OCI-LY1 (cell line): Measurements from ENCODE around the gene MUC7.

ENCODE experiments used
- H2AFZ ChIP-seq: fragments of 200-600 bp; sonication (generic), shearing (Covaris generic); 2 replicates; pipeline ENCODE4 v1.6.0; 2014; ENCODE audit warnings: antibody characterized with exemption, mild to moderate bottlenecking, low read length
- H3F3A ChIP-seq: fragments of 200-600 bp; sonication (generic), shearing (Covaris generic); 2 replicates; pipeline ENCODE4 v1.6.0; 2014; ENCODE audit warnings: mild to moderate bottlenecking, antibody characterized with exemption, low read length, moderate library complexity; ENCODE audit not compliant: insufficient read depth
- H3K27ac ChIP-seq: fragments of 200-600 bp; sonication (generic); 2 replicates; pipeline ENCODE4 v1.5.1; 2014; ENCODE audit warnings: low read length, mixed run types, mild to moderate bottlenecking, low read depth; ENCODE audit not compliant: poor library complexity, severe bottlenecking
- H3K27me3 ChIP-seq: fragments of 200-600 bp; sonication (generic); 2 replicates; pipeline ENCODE4 v1.6.0; 2014; ENCODE audit warnings: antibody characterized with exemption, mild to moderate bottlenecking, low read length, moderate library complexity; ENCODE audit not compliant: insufficient read depth
- H3K36me3 ChIP-seq: fragments of 200-600 bp; sonication (generic); 2 replicates; pipeline ENCODE4 v1.6.1; 2014; ENCODE audit warnings: mild to moderate bottlenecking, antibody characterized with exemption, low read length, moderate library complexity, mixed read lengths; ENCODE audit not compliant: insufficient read depth
- H3K4me1 ChIP-seq: fragments of 200-600 bp; sonication (generic); 2 replicates; pipeline ENCODE4 v1.5.1; 2014; ENCODE audit warnings: mild to moderate bottlenecking, low read length, moderate library complexity; ENCODE audit not compliant: insufficient read depth, severe bottlenecking
- H3K4me2 ChIP-seq: fragments of 200-600 bp; sonication (generic), shearing (Covaris generic); 2 replicates; pipeline ENCODE4 v1.6.1; 2014; ENCODE audit warnings: low read length
- H3K4me3 ChIP-seq: fragments of 200-600 bp; sonication (generic); 2 replicates; pipeline ENCODE4 v1.5.1; 2014; ENCODE audit warnings: low read length, low read depth, mild to moderate bottlenecking, mixed read lengths; ENCODE audit not compliant: poor library complexity, severe bottlenecking
- H3K79me2 ChIP-seq: fragments of 200-600 bp; shearing (Covaris generic); 2 replicates; pipeline ENCODE4 v1.6.1; 2016; ENCODE audit warnings: mixed run types, low read length, mixed read lengths; ENCODE audit not compliant: insufficient read depth
- H3K9ac ChIP-seq: fragments of 200-600 bp; sonication (generic), shearing (Covaris generic); 2 replicates; pipeline ENCODE4 v1.6.1; 2014; ENCODE audit warnings: mild to moderate bottlenecking, low read length, mixed read lengths
- H3K9me2 ChIP-seq: fragments of 200-600 bp; sonication (generic), shearing (Covaris generic); 2 replicates; pipeline ENCODE4 v1.6.1; 2014; ENCODE audit warnings: low read depth, mild to moderate bottlenecking, low read length, mixed read lengths
- H3K9me3 ChIP-seq: fragments of 200-600 bp; shearing (Covaris generic); 2 replicates; pipeline ENCODE4 v1.6.1; 2014; ENCODE audit warnings: low read length, mixed read lengths
- H4K20me1 ChIP-seq: fragments of 200-600 bp; sonication (generic), shearing (Covaris generic); 2 replicates; pipeline ENCODE4 v1.6.0; 2016; ENCODE audit warnings: mild to moderate bottlenecking, low read length; ENCODE audit not compliant: insufficient read depth
- CTCF ChIP-seq: fragments of 200-600 bp; sonication (generic), shearing (Covaris generic); IDR thresholded peaks from 2 replicates; pipeline ENCODE4 v1.5.1; 2017; ENCODE audit warnings: mild to moderate bottlenecking, antibody characterized with exemption, low read length, moderate library complexity, mixed read lengths
- EZH2 ChIP-seq: fragments of 200-600 bp; sonication (generic), shearing (Covaris generic); IDR thresholded peaks from 2 replicates; pipeline ENCODE4 v1.8.0; 2017; ENCODE audit warnings: borderline replicate concordance, mixed run types, mild to moderate bottlenecking, antibody characterized with exemption, low read length, moderate library complexity, mixed read lengths

Gene MUC7

GRCh38 chr4:70471897-70472296 lies at the start of gene MUC7:
MUC7 (plus strand) TSS chr4:70472197; CDS start chr4:70474022, 1,825 bp downstream.
- H3K79me2 ChIP-seq, result no peaks in the 10 kb centered on the region
- H3K27me3 ChIP-seq, result no peaks in the 10 kb centered on the region
- H3K9me3 ChIP-seq, result no peaks in the 10 kb centered on the region
- no peaks in the 10 kb centered on the region for H3K9me2 ChIP-seq
- H3K4me3 ChIP-seq, result no peak within 1 kb of the TSS
- TF ChIP-seq CTCF (no peak), EZH2 (no peak)
- no peaks in the 10 kb centered on the region for H3K4me1 ChIP-seq
- no peak within 1 kb of the TSS for H3K9ac ChIP-seq
- H2AFZ ChIP-seq, result no peak within 1 kb of the TSS
- no peaks in the 10 kb centered on the region for H3F3A ChIP-seq
- no peaks in the 10 kb centered on the region for H3K36me3 ChIP-seq
- no peaks in the 10 kb centered on the region for H4K20me1 ChIP-seq
- H3K4me2 ChIP-seq, result no peak within 1 kb of the TSS
- H3K27ac ChIP-seq, result no peak within 1 kb of the TSS

GRCh38 chr4:70425306-70425705 lies 46.7 kb upstream of the MUC7 start:
- H3K9me3 ChIP-seq, result no peaks in the 10 kb centered on the region; the same call in 1 of the 2 replicates
- H3K79me2 ChIP-seq, result no peaks in the 10 kb centered on the region
- H3K27ac ChIP-seq, result no peak overlapping the region
- TF ChIP-seq EZH2 (no peak), CTCF (no peak)
- H3K4me1 ChIP-seq, result no peaks in the 10 kb centered on the region
- no peaks in the 10 kb centered on the region for H4K20me1 ChIP-seq
- no peaks in the 10 kb centered on the region for H3K27me3 ChIP-seq
- H3K9ac ChIP-seq, result no peak overlapping the region
- H2AFZ ChIP-seq, result no peak overlapping the region
- H3K36me3 ChIP-seq, result no peaks in the 10 kb centered on the region
- no peaks in the 10 kb centered on the region for H3F3A ChIP-seq
- no peak overlapping the region for H3K4me3 ChIP-seq
- H3K4me2 ChIP-seq, result no peak overlapping the region
- H3K9me2 ChIP-seq, result no peaks in the 10 kb centered on the region

GRCh38 chr4:70426789-70427188 lies 45.2 kb upstream of the MUC7 start:
- TF ChIP-seq CTCF (no peak), EZH2 (no peak)
- Histone ChIP-seq H3K9ac (no peak overlapping the region), H2AFZ (no peak overlapping the region), H3K4me3 (no peak overlapping the region), H3K4me1 (no peaks in the 10 kb centered on the region), H3K27ac (no peak overlapping the region), H3K9me2 (no peaks in the 10 kb centered on the region), H3K4me2 (no peak overlapping the region), H3F3A (no peaks in the 10 kb centered on the region), H3K9me3 (no peaks in the 10 kb centered on the region; the same call in 1 of the 2 replicates), H3K27me3 (no peaks in the 10 kb centered on the region), H3K79me2 (no peaks in the 10 kb centered on the region), H3K36me3 (no peaks in the 10 kb centered on the region), H4K20me1 (no peaks in the 10 kb centered on the region)
